Hepatocyte (in vitro differentiated cells): ENCODE results near the gene MTCH1. TPM values are rescaled to one million over a fixed set of nuclear protein-coding genes. Genes with fewer than 3 reads are reported as not detected.

ENCODE experiments used
- DNase-seq: peaks from one replicate; pipeline ENCODE4 v3.0.0-alpha.2; 2016; ENCODE audit warnings: low spot score
- H2AFZ ChIP-seq: fragments of 200-600 bp; sonication (generic); 2 replicates; pipeline ENCODE4 v1.6.0; 2016; ENCODE audit warnings: antibody characterized with exemption, mild to moderate bottlenecking
- H3K27ac ChIP-seq: fragments of 200-600 bp; sonication (generic); 2 replicates; pipeline ENCODE4 v1.5.1; 2016; ENCODE audit warnings: mild to moderate bottlenecking
- H3K27me3 ChIP-seq: fragments of 200-600 bp; sonication (generic); 2 replicates; pipeline ENCODE4 v1.6.1; 2016
- H3K36me3 ChIP-seq: fragments of 200-600 bp; sonication (generic); replicated peaks from 2 replicates; pipeline ENCODE4 v1.5.1; 2016; ENCODE audit warnings: low read depth; ENCODE audit not compliant: insufficient read depth
- H3K4me1 ChIP-seq: fragments of 200-600 bp; sonication (generic); 2 replicates; pipeline ENCODE4 v1.5.1; 2016; ENCODE audit warnings: mild to moderate bottlenecking, moderate library complexity; ENCODE audit not compliant: insufficient read depth
- H3K4me2 ChIP-seq: fragments of 200-600 bp; sonication (generic); 2 replicates; pipeline ENCODE4 v1.6.0; 2016
- H3K4me3 ChIP-seq: fragments of 200-600 bp; sonication (generic); 2 replicates; pipeline ENCODE4 v1.5.1; 2016; ENCODE audit warnings: mild to moderate bottlenecking
- H3K79me2 ChIP-seq: fragments of 200-600 bp; sonication (generic); 2 replicates; pipeline ENCODE4 v1.6.0; 2017; ENCODE audit warnings: mild to moderate bottlenecking
- H3K9me2 ChIP-seq: fragments of 200-600 bp; sonication (generic); replicated peaks from 2 replicates; pipeline ENCODE4 v1.6.0; 2017; ENCODE audit warnings: mild to moderate bottlenecking; ENCODE audit not compliant: insufficient read depth
- H3K9me3 ChIP-seq: fragments of 200-600 bp; sonication (generic); 2 replicates; pipeline ENCODE4 v1.5.1; 2016; ENCODE audit warnings: low read depth, mild to moderate bottlenecking
- H4K20me1 ChIP-seq: fragments of 200-600 bp; sonication (generic); 2 replicates; pipeline ENCODE4 v1.6.0; 2016; ENCODE audit warnings: mild to moderate bottlenecking; ENCODE audit not compliant: insufficient read depth, poor library complexity, severe bottlenecking
- CTCF ChIP-seq: fragments of 200-600 bp; sonication (generic); IDR thresholded peaks from 2 replicates; pipeline ENCODE4 v1.5.1; 2016; ENCODE audit warnings: antibody characterized with exemption, mild to moderate bottlenecking; ENCODE audit not compliant: poor library complexity
- EZH2 ChIP-seq: fragments of 200-600 bp; sonication (generic); IDR thresholded peaks from 2 replicates; pipeline ENCODE4 v1.6.1; 2016; ENCODE audit warnings: antibody characterized with exemption, mild to moderate bottlenecking, borderline replicate concordance
- EZH2phosphoT487 ChIP-seq: fragments of 200-600 bp; sonication (generic); IDR thresholded peaks from one replicate; pipeline ENCODE4 v1.6.1; 2018; ENCODE audit warnings: antibody characterized with exemption, mild to moderate bottlenecking, low read depth, moderate library complexity; ENCODE audit not compliant: unreplicated experiment, severe bottlenecking
- WGBS: methylation state at CpG from one replicate; pipeline ENCODE4 v1.1.6; 2016; ENCODE audit warnings: low lambda C conversion rate; ENCODE audit errors: missing lambda C conversion rate; 5-methylcytosine and 5-hydroxymethylcytosine counted together
- polyA plus RNA-seq: library from polyadenylated mRNA; unstranded; fragments of >200 nt; fragmentation: Nextera tagmentation; extraction: Ambion mirVana; gene quantifications from 2 replicates; pipeline ENCODE4 v1.2.1, GENCODE V29; 2016
- total RNA-seq: library from RNA; depleted of rRNA; stranded (reverse); fragments of >200 nt; gene quantifications from 2 replicates; pipeline ENCODE4 v1.2.3, GENCODE V29; 2014

MTCH1 gene
- total and polyA plus RNA-seq, 2 experiments from 2014 or later, result 203 to 395 TPM

GRCh38 chr6:36936824-36937223 lies 49.2 kb downstream of the MTCH1 start:
- 87% methylated on average over 5 of the region's 5 CpGs for WGBS

DNA sequence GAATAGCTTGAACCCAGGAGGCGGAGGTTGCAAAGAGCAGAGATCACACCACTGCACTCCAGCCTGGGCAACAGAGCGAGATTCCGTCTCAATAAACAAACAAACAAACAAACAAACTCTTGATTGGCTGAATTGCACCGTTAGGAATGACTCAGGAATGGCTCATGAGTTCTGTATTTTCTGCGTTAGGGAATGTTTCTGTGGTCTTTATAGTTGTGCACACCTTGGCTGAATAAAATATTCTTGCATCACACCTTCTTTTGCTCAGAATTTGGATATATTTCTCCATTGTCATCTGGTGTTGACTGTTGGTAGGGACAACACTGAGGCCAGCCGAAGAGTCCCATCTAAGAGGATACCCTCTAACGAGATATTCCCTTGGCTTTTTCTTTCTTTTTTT lies 51.1 kb downstream of the MTCH1 start:
- no peaks in the 10 kb centered on the region for H3K9me2 ChIP-seq
- H3K79me2 ChIP-seq, result no peaks in the 10 kb centered on the region
- no peak for DNase-seq
- WGBS, result 93% methylated on average over 7 of the region's 7 CpGs
- no peak for TF ChIP-seq EZH2phosphoT487
- TF ChIP-seq EZH2, result no peak
- peaks cover 3% of the 10 kb centered on the region for H3K4me1 ChIP-seq
- no peaks in the 10 kb centered on the region for H4K20me1 ChIP-seq
- H2AFZ ChIP-seq, result no peak overlapping the region
- H3K4me3 ChIP-seq, result no peak overlapping the region
- no peak overlapping the region for H3K4me2 ChIP-seq
- no peaks in the 10 kb centered on the region for H3K36me3 ChIP-seq
- no peak overlapping the region for H3K27ac ChIP-seq
- H3K27me3 ChIP-seq, result no peaks in the 10 kb centered on the region
- H3K9me3 ChIP-seq, result no peaks in the 10 kb centered on the region

More at GRCh38 chr6:36936824-36937223, 49.2 kb downstream of the MTCH1 start:
- H3K9me3 ChIP-seq, result no peaks in the 10 kb centered on the region
- no peaks in the 10 kb centered on the region for H3K27me3 ChIP-seq
- H2AFZ ChIP-seq, result no peak overlapping the region
- TF ChIP-seq EZH2phosphoT487 (no peak), EZH2 (no peak), CTCF (no peak)
- H3K36me3 ChIP-seq, result no peaks in the 10 kb centered on the region
- H3K79me2 ChIP-seq, result no peaks in the 10 kb centered on the region
- H3K4me1 ChIP-seq, result no peaks in the 10 kb centered on the region
- H3K4me2 ChIP-seq, result no peak overlapping the region
- no peaks in the 10 kb centered on the region for H4K20me1 ChIP-seq
- H3K27ac ChIP-seq, result no peak overlapping the region
- no peak for DNase-seq
- H3K4me3 ChIP-seq, result no peak overlapping the region
- no peaks in the 10 kb centered on the region for H3K9me2 ChIP-seq

DNA sequence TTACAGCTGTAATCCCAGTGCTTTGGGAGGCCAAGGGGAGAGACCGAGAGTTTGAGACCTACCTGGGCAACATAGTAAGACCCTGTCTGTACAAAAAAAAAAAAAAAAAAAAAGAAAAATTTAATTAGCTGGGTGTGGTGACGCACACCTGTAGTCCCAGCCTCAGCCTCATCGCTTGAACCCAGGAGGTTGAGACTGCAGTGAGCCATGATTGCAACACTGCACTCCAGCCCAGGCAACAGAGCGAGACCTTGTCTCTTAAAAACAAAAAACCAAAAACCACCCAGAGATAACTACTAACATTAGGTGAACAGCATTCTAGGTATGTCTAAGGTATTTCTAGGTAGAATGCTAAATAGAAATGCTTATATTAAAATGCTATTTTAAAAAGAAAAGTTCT lies 52.5 kb downstream of the MTCH1 start:
- TF ChIP-seq EZH2phosphoT487, result no peak
- Histone ChIP-seq H3K27ac (no peak overlapping the region), H3K4me2 (no peak overlapping the region), H3K36me3 (no peaks in the 10 kb centered on the region), H3K9me2 (no peaks in the 10 kb centered on the region), H3K79me2 (no peaks in the 10 kb centered on the region), H4K20me1 (no peaks in the 10 kb centered on the region), H2AFZ (no peak overlapping the region), H3K9me3 (no peaks in the 10 kb centered on the region), H3K4me3 (no peak overlapping the region), H3K4me1 (peaks cover 13% of the 10 kb centered on the region), H3K27me3 (no peaks in the 10 kb centered on the region)
- DNase-seq, result no peak
- 97% methylated on average over 4 of the region's 4 CpGs for WGBS

- H3K36me3 ChIP-seq, result no peaks in the 10 kb centered on the region
- no peaks in the 10 kb centered on the region for H3K9me3 ChIP-seq
- H3K27me3 ChIP-seq, result no peaks in the 10 kb centered on the region
- H3K4me3 ChIP-seq, result no peak overlapping the region
- H4K20me1 ChIP-seq, result no peaks in the 10 kb centered on the region
- TF ChIP-seq CTCF (no peak), EZH2 (no peak), EZH2phosphoT487 (no peak)
- no peaks in the 10 kb centered on the region for H3K79me2 ChIP-seq
- H3K4me2 ChIP-seq, result no peak overlapping the region
- H3K9me2 ChIP-seq, result no peaks in the 10 kb centered on the region
- H2AFZ ChIP-seq, result no peak overlapping the region
- DNase-seq, result no peak
- WGBS, result 96% methylated on average over 2 of the region's 2 CpGs
- H3K4me1 ChIP-seq, result peaks cover 15% of the 10 kb centered on the region
- H3K27ac ChIP-seq, result no peak overlapping the region
Measured at GRCh38 chr6:36933102-36933501, 52.9 kb downstream of the MTCH1 start.
